ENCODE measurements around the gene AKAP8L.
"Not testable (repeated sequence)": the region's sequence is repeated elsewhere in the genome, so short reads cannot be mapped to it uniquely, and the experiment has no call there.

AKAP8L gene

GRCh38 chr19:15363791-15364190, 55.0 kb downstream of the AKAP8L start:
- not testable (repeated sequence) for H4K12ac ChIP-seq (ENCODE audit: low read depth, low read length); H2BK12ac ChIP-seq (ENCODE audit: low read length); H3K9me3 ChIP-seq (ENCODE audit: insufficient read depth, low read depth, low read length); H3K4me1 ChIP-seq (ENCODE audit: control insufficient read depth in 1 of 2, insufficient read depth in 2 of 2, low read length in 2 of 2); H3K4me3 ChIP-seq (ENCODE audit: low read depth, low read length); H3K23ac ChIP-seq (ENCODE audit: low read length); H3K14ac ChIP-seq (ENCODE audit: low read length); H3K18ac ChIP-seq (ENCODE audit: low read length); H3K9ac ChIP-seq (ENCODE audit: low read length); H3K27ac ChIP-seq (ENCODE audit: low read depth, low read length); H2BK120ac ChIP-seq (ENCODE audit: insufficient read depth, low read length, poor library complexity); H2AFZ ChIP-seq (ENCODE audit: insufficient read depth, low read length, poor library complexity); H2AK5ac ChIP-seq (ENCODE audit: low read length); H3K4me2 ChIP-seq (ENCODE audit: low read length); H3K79me2 ChIP-seq (ENCODE audit: control insufficient read depth, insufficient read depth, low read length, poor library complexity); H2BK5ac ChIP-seq (ENCODE audit: low read depth, low read length, poor library complexity); DNase-seq; H3K4ac ChIP-seq (ENCODE audit: low read depth, low read length); H4K8ac ChIP-seq (ENCODE audit: low read depth, low read length); H4K91ac ChIP-seq (ENCODE audit: low read depth, low read length); H3K27me3 ChIP-seq (ENCODE audit: insufficient read depth, low read length); H3K79me1 ChIP-seq (ENCODE audit: low read length)
- peaks cover 57 to 65% of the 10 kb centered on the region in 2 experiments for H3K36me3 ChIP-seq (ENCODE audit: control insufficient read depth in 1 of 2, insufficient read depth in 2 of 2, low read length in 2 of 2)
- no CpG with 5 or more reads among the region's 3 CpGs for WGBS (ENCODE audit: extremely low coverage, insufficient coverage, insufficient read length)

GRCh38 chr19:15363048-15363447, 55.7 kb downstream of the AKAP8L start:
- H3K27me3 ChIP-seq (ENCODE audit: insufficient read depth, low read length); H3K9ac ChIP-seq (ENCODE audit: low read length): not testable (repeated sequence)
- WGBS (ENCODE audit: extremely low coverage, insufficient coverage, insufficient read length) = no CpG with 5 or more reads among the region's 30 CpGs

GRCh38 chr19:15360015-15360414, 58.8 kb downstream of the AKAP8L start:
- H2BK5ac ChIP-seq (ENCODE audit: low read depth, low read length, poor library complexity); H3K4me1 ChIP-seq (ENCODE audit: control insufficient read depth in 1 of 2, insufficient read depth in 2 of 2, low read length in 2 of 2); H2AFZ ChIP-seq (ENCODE audit: insufficient read depth, low read length, poor library complexity); H3K79me2 ChIP-seq (ENCODE audit: control insufficient read depth, insufficient read depth, low read length, poor library complexity); H3K9me3 ChIP-seq (ENCODE audit: insufficient read depth, low read depth, low read length); H3K9ac ChIP-seq (ENCODE audit: low read length); H3K27ac ChIP-seq (ENCODE audit: low read depth, low read length); H3K18ac ChIP-seq (ENCODE audit: low read length); H2BK12ac ChIP-seq (ENCODE audit: low read length); H3K4ac ChIP-seq (ENCODE audit: low read depth, low read length); DNase-seq; H3K4me2 ChIP-seq (ENCODE audit: low read length); H2BK120ac ChIP-seq (ENCODE audit: insufficient read depth, low read length, poor library complexity); H4K12ac ChIP-seq (ENCODE audit: low read depth, low read length); H3K4me3 ChIP-seq (ENCODE audit: low read depth, low read length); H3K14ac ChIP-seq (ENCODE audit: low read length); H3K79me1 ChIP-seq (ENCODE audit: low read length); H4K8ac ChIP-seq (ENCODE audit: low read depth, low read length); H3K27me3 ChIP-seq (ENCODE audit: insufficient read depth, low read length); H2AK5ac ChIP-seq (ENCODE audit: low read length); H3K23ac ChIP-seq (ENCODE audit: low read length); H4K91ac ChIP-seq (ENCODE audit: low read depth, low read length): not testable (repeated sequence)
- no CpG with 5 or more reads among the region's 4 CpGs for WGBS (ENCODE audit: extremely low coverage, insufficient coverage, insufficient read length)
- H3K36me3 ChIP-seq (ENCODE audit: control insufficient read depth in 1 of 2, insufficient read depth in 2 of 2, low read length in 2 of 2) = peaks cover 61 to 65% of the 10 kb centered on the region in 2 experiments

More at GRCh38 chr19:15363048-15363447, 55.7 kb downstream of the AKAP8L start:
- H2AFZ ChIP-seq (ENCODE audit: insufficient read depth, low read length, poor library complexity); H2BK12ac ChIP-seq (ENCODE audit: low read length); H3K4ac ChIP-seq (ENCODE audit: low read depth, low read length); H3K27ac ChIP-seq (ENCODE audit: low read depth, low read length); H3K4me3 ChIP-seq (ENCODE audit: low read depth, low read length); H3K14ac ChIP-seq (ENCODE audit: low read length); H2BK120ac ChIP-seq (ENCODE audit: insufficient read depth, low read length, poor library complexity); H3K79me2 ChIP-seq (ENCODE audit: control insufficient read depth, insufficient read depth, low read length, poor library complexity); H3K18ac ChIP-seq (ENCODE audit: low read length); DNase-seq; H4K12ac ChIP-seq (ENCODE audit: low read depth, low read length); H3K23ac ChIP-seq (ENCODE audit: low read length); H3K4me2 ChIP-seq (ENCODE audit: low read length); H4K8ac ChIP-seq (ENCODE audit: low read depth, low read length); H2BK5ac ChIP-seq (ENCODE audit: low read depth, low read length, poor library complexity); H2AK5ac ChIP-seq (ENCODE audit: low read length); H3K79me1 ChIP-seq (ENCODE audit: low read length); H3K4me1 ChIP-seq (ENCODE audit: control insufficient read depth in 1 of 2, insufficient read depth in 2 of 2, low read length in 2 of 2); H3K9me3 ChIP-seq (ENCODE audit: insufficient read depth, low read depth, low read length); H4K91ac ChIP-seq (ENCODE audit: low read depth, low read length): not testable (repeated sequence)
- H3K36me3 ChIP-seq (ENCODE audit: control insufficient read depth in 1 of 2, insufficient read depth in 2 of 2, low read length in 2 of 2) = peaks cover 56 to 65% of the 10 kb centered on the region in 2 experiments

- no peaks in the 10 kb centered on the region for H3K79me1 ChIP-seq (ENCODE audit: low read length)
- no peak overlapping the region for H2BK120ac ChIP-seq (ENCODE audit: insufficient read depth, low read length, poor library complexity)
- no peak overlapping the region for H3K23ac ChIP-seq (ENCODE audit: low read length)
- no peak for DNase-seq
- H3K4me2 ChIP-seq (ENCODE audit: low read length) = no peak overlapping the region
- no peak overlapping the region for H2BK12ac ChIP-seq (ENCODE audit: low read length)
- H2AFZ ChIP-seq (ENCODE audit: insufficient read depth, low read length, poor library complexity) = no peak overlapping the region
- no peak overlapping the region for H4K12ac ChIP-seq (ENCODE audit: low read depth, low read length)
- no peaks in the 10 kb centered on the region for H3K79me2 ChIP-seq (ENCODE audit: control insufficient read depth, insufficient read depth, low read length, poor library complexity)
- H2BK5ac ChIP-seq (ENCODE audit: low read depth, low read length, poor library complexity) = no peak overlapping the region
- no peak overlapping the region for H3K4ac ChIP-seq (ENCODE audit: low read depth, low read length)
- no peaks in the 10 kb centered on the region for H3K9me3 ChIP-seq (ENCODE audit: insufficient read depth, low read depth, low read length)
- H3K27ac ChIP-seq (ENCODE audit: low read depth, low read length) = no peak overlapping the region
- peaks cover 63 to 67% of the 10 kb centered on the region in 2 experiments for H3K36me3 ChIP-seq (ENCODE audit: control insufficient read depth in 1 of 2, insufficient read depth in 2 of 2, low read length in 2 of 2)
- no peak overlapping the region for H3K18ac ChIP-seq (ENCODE audit: low read length)
- no peak overlapping the region for H4K8ac ChIP-seq (ENCODE audit: low read depth, low read length)
- no peaks in the 10 kb centered on the region for H3K27me3 ChIP-seq (ENCODE audit: insufficient read depth, low read length)
- H2AK5ac ChIP-seq (ENCODE audit: low read length) = no peak overlapping the region
- H3K9ac ChIP-seq (ENCODE audit: low read length) = no peak overlapping the region
- no peak overlapping the region for H3K14ac ChIP-seq (ENCODE audit: low read length)
- WGBS (ENCODE audit: extremely low coverage, insufficient coverage, insufficient read length) = no CpG with 5 or more reads among the region's 3 CpGs
- no peak overlapping the region for H4K91ac ChIP-seq (ENCODE audit: low read depth, low read length)
- no peak overlapping the region for H3K4me3 ChIP-seq (ENCODE audit: low read depth, low read length)
- no peaks in the 10 kb centered on the region for H3K4me1 ChIP-seq (ENCODE audit: control insufficient read depth in 1 of 2, insufficient read depth in 2 of 2, low read length in 2 of 2)
These were observed 59.9 kb downstream of the AKAP8L start for GRCh38 chr19:15358918-15359317.

Data from trophoblast cell (in vitro differentiated cells and primary cell).